AG04449 (cell line): ENCODE results near the gene PTPRG.

Source experiments
- CTCF ChIA-PET: fragments of 350-600 bp; formaldehyde crosslinking; extraction: SDS; loops from one replicate; lab custom pipeline; 2021; ENCODE audit warnings: antibody characterized with exemption; lab: Yijun Ruan, JAX
- POLR2A ChIA-PET: fragments of 400-600, 350-600 bp; formaldehyde crosslinking; extraction: SDS; loops from one replicate; lab custom pipeline; 2020; ENCODE audit warnings: antibody characterized with exemption, inconsistent platforms; lab: Yijun Ruan, JAX
- DNase-seq: peaks from one replicate; pipeline ENCODE4 v3.0.0-alpha.2; 2010; ENCODE audit warnings: low read depth, low spot score
- H3K4me3 ChIP-seq: 2 replicates; pipeline ENCODE4 v1.5.1; 2011; ENCODE audit warnings: low read depth, mild to moderate bottlenecking, control low read depth, low read length
- CTCF ChIP-seq: IDR thresholded peaks from one replicate; pipeline ENCODE4 v1.5.1; 2011; ENCODE audit warnings: mild to moderate bottlenecking, moderate library complexity, low read length, control low read depth, inconsistent platforms; ENCODE audit not compliant: insufficient read depth; ENCODE audit errors: missing control alignments

Gene PTPRG

GRCh38 chr3:61913701-61914100 is 352.3 kb downstream of the PTPRG start:
- CTCF ChIA-PET, result interaction anchor here (0.7 to 1.4 kb wide), 3 partner anchors 23 to 349 kb away, joined by 3 to 5 read pairs (median 3); no protein-coding TSS in a partner anchor
- TF ChIP-seq CTCF, result no peak
- POLR2A ChIA-PET, result no interaction called here
- no peak for DNase-seq
- no peak overlapping the region for H3K4me3 ChIP-seq

GRCh38 chr3:61914276-61914675 is 352.9 kb downstream of the PTPRG start:
- CTCF ChIA-PET, result interaction anchor here (0.7 to 1.4 kb wide), 3 partner anchors 22 to 349 kb away, joined by 3 to 5 read pairs (median 3); no protein-coding TSS in a partner anchor
- POLR2A ChIA-PET, result no interaction called here
- TF ChIP-seq CTCF, result no peak
- DNase-seq, result no peak
- H3K4me3 ChIP-seq, result no peak overlapping the region

- ChIA-PET CTCF (interaction anchor here (0.7 to 1.5 kb wide), 3 partner anchors 9 to 21 kb away, joined by 3 to 5 read pairs (median 3); no protein-coding TSS in a partner anchor), POLR2A (no interaction called here)
- TF ChIP-seq CTCF, result no peak
- H3K4me3 ChIP-seq, result no peak overlapping the region
- no peak for DNase-seq
Measured at GRCh38 chr3:61915296-61915695, 353.9 kb downstream of the PTPRG start.

GRCh38 chr3:61919371-61919770 is 358.0 kb downstream of the PTPRG start:
- no peak for DNase-seq
- ChIA-PET POLR2A (no interaction called here), CTCF (interaction anchor here (0.8 kb wide), 1 partner anchor 19 kb away, joined by 3 read pairs; no protein-coding TSS in a partner anchor)
- no peak for TF ChIP-seq CTCF
- H3K4me3 ChIP-seq, result no peak overlapping the region

- ChIA-PET CTCF (interaction anchor here (1.1 kb wide), 1 partner anchor 10 kb away, joined by 4 read pairs; no protein-coding TSS in a partner anchor), POLR2A (no interaction called here)
- no peak overlapping the region for H3K4me3 ChIP-seq
- DNase-seq, result no peak
- no peak for TF ChIP-seq CTCF
Measured at GRCh38 chr3:61922118-61922517, 360.7 kb downstream of the PTPRG start.

GRCh38 chr3:61924090-61924735 is 362.8 kb downstream of the PTPRG start:
- CTCF ChIA-PET, result interaction anchor here (1.1 to 1.2 kb wide), 2 partner anchors 9 to 12 kb away, joined by 3 to 7 read pairs; no protein-coding TSS in a partner anchor
- no peak for TF ChIP-seq CTCF
- H3K4me3 ChIP-seq, result no peak overlapping the region
- POLR2A ChIA-PET, result no interaction called here
- no peak for DNase-seq
